K562 (cell line): Measurements from ENCODE around the gene RBFOX2. TPM values are rescaled to one million over a fixed set of nuclear protein-coding genes. Genes with fewer than 3 reads are reported as not detected.

Source experiments
- ATAC-seq: fragments of 200-7000 bp; cut with Tn5 transposase; 3 replicates; pipeline ENCODE4 v1.9.1; 2020; ENCODE audit warnings: moderate library complexity
- BruUV-seq: library from RNA; stranded (reverse); fragments of 400-500 nt; replicated peaks from 2 replicates; lab custom pipeline; 2021; lab: Mats Ljungman, UMichigan
- CTCF ChIA-PET: fragments of 300-600 bp; formaldehyde crosslinking; extraction: SDS; loops from one replicate; lab custom pipeline; 2021; ENCODE audit warnings: low intra/inter-chr PET ratio; lab: Yijun Ruan, JAX
- POLR2A ChIA-PET: fragments of 300-600, 350-650 bp; sonication (Branson Sonifier 250); formaldehyde crosslinking; extraction: SDS; loops from one replicate; lab custom pipeline; 2021; ENCODE audit warnings: antibody characterized with exemption, inconsistent platforms; lab: Yijun Ruan, JAX
- DNase-seq, 4 experiments: peaks; one replicate each; pipeline versions ENCODE4 v3.0.0 to v3.0.0-alpha.2; 2011 to 2018; ENCODE audit warnings: low spot score in 3 of 4, mixed read lengths in 3 of 4; ENCODE audit errors: extremely low read depth in 1 of 4
- FAIRE-seq: peaks from 2 replicates; lab custom pipeline; 2011; peaks lifted over from hg19 to GRCh38; lab: Jason Lieb, UNC
- H2AFZ ChIP-seq: 2 replicates; pipeline ENCODE4 v1.6.0; 2011; ENCODE audit warnings: low read depth, low read length, control low read depth, inconsistent platforms
- H3K27ac ChIP-seq: fragments of 200-600 bp; 3 replicates; pipeline ENCODE4 v1.8.0; 2011; ENCODE audit warnings: low read depth, mild to moderate bottlenecking, control low read depth, inconsistent platforms, low read length, moderate library complexity, mixed read lengths; ENCODE audit errors: extremely low read depth
- H3K27me3 ChIP-seq, 2 experiments: fragments of 300-600 bp in 1 of 2; 2 replicates in 1 of 2; 3 replicates in 1 of 2; pipeline versions ENCODE4 v1.6.0 to v1.8.0; 2011; ENCODE audit warnings: inconsistent platforms in 2 of 2, low read length in 2 of 2, mild to moderate bottlenecking in 1 of 2, mixed read lengths in 1 of 2, moderate library complexity in 1 of 2; ENCODE audit not compliant: control insufficient read depth in 2 of 2, insufficient read depth in 2 of 2
- H3K36me3 ChIP-seq: fragments of 300-600 bp; 3 replicates; pipeline ENCODE4 v1.8.0; 2011; ENCODE audit warnings: mild to moderate bottlenecking, low read length, inconsistent platforms; ENCODE audit not compliant: control insufficient read depth, insufficient read depth
- H3K4me1 ChIP-seq, 2 experiments: fragments of 200-600 bp in 1 of 2; replicated peaks in 1 of 2; 2 replicates in 1 of 2; 3 replicates in 1 of 2; pipeline versions ENCODE4 v1.5.1 to v1.8.0; 2011; ENCODE audit warnings: inconsistent platforms in 2 of 2, low read length in 2 of 2, mild to moderate bottlenecking in 1 of 2, mixed read lengths in 1 of 2, moderate library complexity in 1 of 2; ENCODE audit not compliant: control insufficient read depth in 2 of 2, insufficient read depth in 2 of 2
- H3K4me2 ChIP-seq: 2 replicates; pipeline ENCODE4 v1.6.1; 2011; ENCODE audit warnings: low read length, control low read depth, inconsistent platforms, mixed read lengths; ENCODE audit not compliant: insufficient read depth
- H3K4me3 ChIP-seq: fragments of 200-600 bp; sonication (generic), shearing (Covaris generic); 2 replicates; pipeline ENCODE4 v1.5.1; 2016; ENCODE audit warnings: control low read depth, inconsistent platforms
- H3K79me2 ChIP-seq: fragments of 200-600 bp; 3 replicates; pipeline ENCODE4 v1.8.0; 2011; ENCODE audit warnings: low read length, inconsistent platforms; ENCODE audit not compliant: control insufficient read depth, insufficient read depth
- H3K9ac ChIP-seq, 2 experiments: 2 replicates each; pipeline versions ENCODE4 v1.6.0 to v1.6.1; 2011; ENCODE audit warnings: low read depth in 2 of 2, low read length in 2 of 2, control low read depth in 1 of 2, inconsistent platforms in 1 of 2, mild to moderate bottlenecking in 1 of 2, mixed read lengths in 1 of 2; ENCODE audit not compliant: insufficient read depth in 1 of 2
- H3K9me1 ChIP-seq: one replicate; pipeline ENCODE4 v1.6.0; 2011; ENCODE audit warnings: inconsistent platforms, mild to moderate bottlenecking, low read length, moderate library complexity; ENCODE audit not compliant: control insufficient read depth, insufficient read depth
- H3K9me3 ChIP-seq: replicated peaks from 2 replicates; pipeline ENCODE4 v1.5.1; 2011; ENCODE audit warnings: low read depth, low read length, inconsistent platforms; ENCODE audit not compliant: control insufficient read depth, insufficient read depth
- H4K20me1 ChIP-seq: replicated peaks from 2 replicates; pipeline ENCODE4 v1.6.1; 2011; ENCODE audit warnings: low read length, inconsistent platforms, mixed read lengths; ENCODE audit not compliant: control insufficient read depth, insufficient read depth
- FOXP1 ChIP-seq: sonication (generic); formaldehyde crosslinking; IDR thresholded peaks from 2 replicates; pipeline ENCODE4 v1.8.0; 2022; ENCODE audit warnings: mild to moderate bottlenecking, missing genetic modification reagents
- MCM2 ChIP-seq: fragments of 450-650 bp; IDR thresholded peaks from 2 replicates; pipeline ENCODE4 v1.6.1; 2017; ENCODE audit warnings: low read depth, mild to moderate bottlenecking
- POLR2H ChIP-seq: IDR thresholded peaks from 2 replicates; pipeline ENCODE4 v1.6.1; 2016; ENCODE audit warnings: missing genetic modification characterization, low read depth, mild to moderate bottlenecking, control low read depth, missing compliant biosample characterization, moderate library complexity
- POLR3G ChIP-seq: IDR thresholded peaks from 2 replicates; pipeline ENCODE4 v1.6.1; 2011; ENCODE audit not compliant: insufficient read length, insufficient replicate concordance; ENCODE audit errors: extremely low read depth
- PRPF4 ChIP-seq: fragments of 200-400 bp; formaldehyde crosslinking; IDR thresholded peaks from one replicate; pipeline ENCODE4 v1.6.1; 2017; ENCODE audit warnings: low read length, low read depth, mild to moderate bottlenecking; ENCODE audit not compliant: insufficient read depth, poor library complexity, severe bottlenecking
- RBM15 ChIP-seq: fragments of 200-400 bp; formaldehyde crosslinking; IDR thresholded peaks from 2 replicates; pipeline ENCODE4 v1.6.1; 2018; ENCODE audit warnings: mild to moderate bottlenecking, low read length, moderate library complexity; ENCODE audit not compliant: insufficient read depth
- STAT5A ChIP-seq: IDR thresholded peaks from 2 replicates; pipeline ENCODE4 v1.6.1; 2012; ENCODE audit warnings: low read length, inconsistent platforms, borderline replicate concordance
- TARDBP ChIP-seq: fragments of 450-650 bp; IDR thresholded peaks from 2 replicates; pipeline ENCODE4 v1.6.1; 2016
- ZNF311 ChIP-seq: fragments of 250-450 bp; sonication (Bioruptor Pico); IDR thresholded peaks from 2 replicates; pipeline ENCODE4 v1.4.0; 2020; ENCODE audit warnings: mild to moderate bottlenecking, moderate library complexity
- WGBS: fragments of 100-300 bp; shearing (Covaris generic); methylation state at CpG from one replicate; pipeline ENCODE4 v1.1.6; 2016; ENCODE audit warnings: low coverage, mixed read lengths; ENCODE audit not compliant: insufficient coverage; ENCODE audit errors: missing lambda C conversion rate; 5-methylcytosine and 5-hydroxymethylcytosine counted together
- in situ Hi-C: fragments of 300-500 bp; cut with MboI; formaldehyde crosslinking; loops from 4 replicates; pipeline ENCODE4 v1.15.0; 2018; ENCODE audit warnings: inconsistent platforms, mixed read lengths
- intact Hi-C: fragments of 100-400 bp; cut with micrococcal nuclease; formaldehyde crosslinking; loops from 2 replicates; pipeline ENCODE4 v1.14.2; 2022
- polyA plus RNA-seq, 8 experiments: library from polyadenylated mRNA; depleted of rRNA in 4 of 8; stranded (reverse) in 5 of 8; unstranded in 3 of 8; fragments of >200 nt; fragmentation: Nextera tagmentation in 2 of 8; fragmentation: Illumina TruSeq in 1 of 8; extraction: Ambion mirVana in 2 of 8; extraction: Trizol in 1 of 8; gene quantifications; 2 replicates each; pipeline versions ENCODE4 v1.2.1 to v1.2.3, GENCODE V29; 2011 to 2014; ENCODE audit warnings: inconsistent platforms in 1 of 8, missing spikeins in 1 of 8
- total RNA-seq, 7 experiments: library from RNA; depleted of rRNA in 6 of 7; stranded (reverse); fragments of >200 nt in 6 of 7; fragmentation: Illumina TruSeq in 2 of 7; extraction: Trizol in 2 of 7; gene quantifications; 2 replicates each; pipeline versions ENCODE4 v1.2.1 to v1.2.3, GENCODE V29; 2011 to 2021; ENCODE audit warnings: low replicate concordance in 1 of 7

The RBFOX2 gene
- total and polyA plus RNA-seq, 9 of the 15 experiments (the other 6 are each of a cell fraction or from before 2014, with no cell fraction given), result 5.8 to 24.8 (median 14.2) TPM

- Histone ChIP-seq H3K4me1 (peaks cover 0 to 3% of the 10 kb centered on the region in 2 experiments; a peak in 1 of 5 replicates), H3K9ac (no peak overlapping the region), H3K79me2 (peaks cover 4% of the 10 kb centered on the region; the same call in 1 of the 3 replicates), H3K9me3 (no peaks in the 10 kb centered on the region), H4K20me1 (no peaks in the 10 kb centered on the region), H3K9me1 (no peaks in the 10 kb centered on the region), H3K27ac (no peak overlapping the region), H3K27me3 (no peaks in the 10 kb centered on the region), H3K4me3 (no peak overlapping the region), H3K4me2 (no peak overlapping the region), H2AFZ (no peak overlapping the region), H3K36me3 (no peaks in the 10 kb centered on the region; the same call in 2 of the 3 replicates)
- no peak for DNase-seq
- no peak for FAIRE-seq
- intact Hi-C loops, result no loop called here
- ATAC-seq, result no peak
- TF ChIP-seq POLR3G, result no peak
- TF ChIP-seq POLR2H (tag), result no peak
- no peak for TF ChIP-seq MCM2
- TF ChIP-seq RBM15, result no peak
- TF ChIP-seq FOXP1 (CRISPR knock-in tag), result no peak
- no peak for TF ChIP-seq ZNF311 (CRISPR knock-in tag)
- TF ChIP-seq TARDBP, result no peak
- no peak for TF ChIP-seq PRPF4
- TF ChIP-seq STAT5A, result no peak
- POLR2A ChIA-PET, result no interaction called here
- CTCF ChIA-PET, result no interaction called here
- WGBS, result 81% methylated on average over 4 of the region's 4 CpGs
- BruUV-seq, result no TSS peak
- in situ Hi-C loops, result no loop called here
Measured at GRCh38 chr22:35970616-35971455, 57.8 kb downstream of the RBFOX2 start.
